GM21528 (cell line): Measurements from ENCODE around the gene OR1E1.
"Not testable (repeated sequence)": the region's sequence is repeated elsewhere in the genome, so short reads cannot be mapped to it uniquely, and the experiment has no call there.

Experiments
- ATAC-seq: cut with Tn5 transposase; IDR thresholded peaks from one replicate; pipeline ENCODE4 v1.9.1; 2021; ENCODE audit warnings: mild to moderate bottlenecking, moderate library complexity; ENCODE audit not compliant: unreplicated experiment, low FRiP score

OR1E1 gene

GRCh38 chr17:3398310-3398709, at the start of gene OR1E1:
Gene OR1E1 (minus strand): TSS chr17:3398410. CDS start chr17:3398410, 0 bp downstream.
- ATAC-seq: no peak

- no peak for ATAC-seq
Measured at GRCh38 chr17:3447625-3448024, 49.4 kb upstream of the OR1E1 start.

- ATAC-seq: no peak
Measured at GRCh38 chr17:3440451-3440850, 42.2 kb upstream of the OR1E1 start.

- ATAC-seq: no peak
Measured at GRCh38 chr17:3438368-3438767, 40.2 kb upstream of the OR1E1 start.

GRCh38 chr17:3433741-3434140, 35.5 kb upstream of the OR1E1 start, which contains the start of gene OR1E2:
Gene OR1E2 (minus strand): TSS chr17:3433841. CDS start chr17:3433841, 0 bp downstream.
- no peak for ATAC-seq

- ATAC-seq: not testable (repeated sequence)
Measured at GRCh38 chr17:3433215-3433614, 35.0 kb upstream of the OR1E1 start.

GRCh38 chr17:3418222-3418621, 20.0 kb upstream of the OR1E1 start:
- ATAC-seq: no peak

GRCh38 chr17:3415610-3416009, 17.4 kb upstream of the OR1E1 start:
- no peak for ATAC-seq

- ATAC-seq: not testable (repeated sequence)
Measured at GRCh38 chr17:3412216-3412615, 14.0 kb upstream of the OR1E1 start.

- ATAC-seq: no peak
Measured at GRCh38 chr17:3411070-3411469, 12.9 kb upstream of the OR1E1 start, which contains the start of gene OR3A3. Gene OR3A3 (plus strand): TSS chr17:3411370.

- not testable (repeated sequence) for ATAC-seq
Measured at GRCh38 chr17:3403856-3404255, 5.6 kb upstream of the OR1E1 start.

- ATAC-seq: no peak
Measured at GRCh38 chr17:3401786-3402185, 3.6 kb upstream of the OR1E1 start.

GRCh38 chr17:3400055-3400454, 1.8 kb upstream of the OR1E1 start:
- ATAC-seq: no peak

- ATAC-seq: not testable (repeated sequence)
Measured at GRCh38 chr17:3397801-3398200, 409 bp downstream of the OR1E1 start.

GRCh38 chr17:3389791-3390190, 8.4 kb downstream of the OR1E1 start:
- ATAC-seq: no peak

GRCh38 chr17:3385869-3386816, 12.1 kb downstream of the OR1E1 start, which contains the start of gene OR3A2:
Gene OR3A2 (minus strand): TSS chr17:3386308.
- ATAC-seq: no peak

- ATAC-seq: no peak
Measured at GRCh38 chr17:3381957-3382356, 16.3 kb downstream of the OR1E1 start.

- ATAC-seq: no peak
Measured at GRCh38 chr17:3378321-3378720, 19.9 kb downstream of the OR1E1 start.

GRCh38 chr17:3371167-3371566, 27.0 kb downstream of the OR1E1 start:
- not testable (repeated sequence) for ATAC-seq
